Muscle layer of colon (tissue), 2 donors: ENCODE measurements around the gene HEYL.

Source experiments
- H3K27ac ChIP-seq: one replicate; pipeline ENCODE4 v1.7.0; 2013; ENCODE audit warnings: low read depth, mild to moderate bottlenecking, low read length, moderate library complexity
- H3K27me3 ChIP-seq, 2 donors: one replicate each; pipeline ENCODE4 v1.7.0; 2013; ENCODE audit warnings: low read length in 2 of 2, mild to moderate bottlenecking in 2 of 2; ENCODE audit not compliant: insufficient read depth in 2 of 2, control insufficient read depth in 1 of 2
- H3K36me3 ChIP-seq: one replicate; pipeline ENCODE4 v1.7.0; 2013; ENCODE audit warnings: mild to moderate bottlenecking, low read length; ENCODE audit not compliant: insufficient read depth
- H3K4me1 ChIP-seq: one replicate; pipeline ENCODE4 v1.7.0; 2013; ENCODE audit warnings: mild to moderate bottlenecking, low read length; ENCODE audit not compliant: insufficient read depth
- H3K4me3 ChIP-seq, 2 donors: one replicate each; pipeline ENCODE4 v1.7.0; 2013; ENCODE audit warnings: low read length in 2 of 2, low read depth in 1 of 2, mild to moderate bottlenecking in 1 of 2, moderate library complexity in 1 of 2
- H3K9ac ChIP-seq: one replicate; pipeline ENCODE4 v1.7.0; 2013; ENCODE audit warnings: low read length
- H3K9me3 ChIP-seq: one replicate; pipeline ENCODE4 v1.7.0; 2013; ENCODE audit warnings: mild to moderate bottlenecking, low read length
- donor health status: abdominal sarcoma.
- donor health status: Adenocarcinoma of cecum.

Gene HEYL

DNA sequence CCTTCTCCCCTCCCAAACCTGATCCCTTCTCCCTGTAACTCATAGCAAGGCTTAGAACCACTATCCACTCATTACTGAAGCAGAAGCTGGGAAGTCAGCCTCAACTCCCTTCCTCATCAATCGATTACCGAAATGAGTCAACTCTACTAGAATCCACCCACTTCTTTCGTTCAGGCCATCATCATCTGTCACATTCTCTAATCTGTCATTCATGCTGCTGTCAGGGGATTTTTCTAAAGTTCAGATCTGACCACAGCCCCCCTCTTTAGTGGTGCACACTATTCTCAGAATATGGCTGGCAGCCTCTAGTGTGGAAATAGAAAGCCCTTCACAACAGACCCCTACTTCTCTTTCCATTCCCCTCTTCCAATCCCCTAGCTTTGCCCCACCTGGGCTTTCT is 27.3 kb upstream of the HEYL start:
- H3K9me3 ChIP-seq: no peaks in the 10 kb centered on the region
- H3K4me3 ChIP-seq: no peak overlapping the region
- no peak overlapping the region for H3K9ac ChIP-seq
- H3K36me3 ChIP-seq: no peaks in the 10 kb centered on the region
- H3K4me1 ChIP-seq: peaks cover 6% of the 10 kb centered on the region
- H3K27me3 ChIP-seq: peaks cover 4 to 20% of the 10 kb centered on the region in 2 donors
- no peak overlapping the region for H3K27ac ChIP-seq

- Histone ChIP-seq H3K9me3 (no peaks in the 10 kb centered on the region), H3K4me1 (no peaks in the 10 kb centered on the region), H3K27ac (no peak overlapping the region), H3K9ac (no peak overlapping the region), H3K27me3 (no peaks in the 10 kb centered on the region), H3K36me3 (no peaks in the 10 kb centered on the region), H3K4me3 (no peak overlapping the region)
Observed at GRCh38 chr1:39663559-39663958, 24.1 kb upstream of the HEYL start.

GRCh38 chr1:39662861-39663260 is 23.4 kb upstream of the HEYL start:
- Histone ChIP-seq H3K4me3 (no peak overlapping the region), H3K4me1 (no peaks in the 10 kb centered on the region), H3K9ac (no peak overlapping the region), H3K36me3 (no peaks in the 10 kb centered on the region), H3K9me3 (no peaks in the 10 kb centered on the region), H3K27me3 (no peaks in the 10 kb centered on the region), H3K27ac (no peak overlapping the region)

GRCh38 chr1:39659538-39659937 is 20.1 kb upstream of the HEYL start:
- no peak overlapping the region for H3K4me3 ChIP-seq
- no peak overlapping the region for H3K27ac ChIP-seq
- H3K4me1 ChIP-seq: no peaks in the 10 kb centered on the region
- H3K36me3 ChIP-seq: no peaks in the 10 kb centered on the region
- H3K9ac ChIP-seq: no peak overlapping the region
- H3K9me3 ChIP-seq: no peaks in the 10 kb centered on the region
- H3K27me3 ChIP-seq: no peaks in the 10 kb centered on the region

DNA sequence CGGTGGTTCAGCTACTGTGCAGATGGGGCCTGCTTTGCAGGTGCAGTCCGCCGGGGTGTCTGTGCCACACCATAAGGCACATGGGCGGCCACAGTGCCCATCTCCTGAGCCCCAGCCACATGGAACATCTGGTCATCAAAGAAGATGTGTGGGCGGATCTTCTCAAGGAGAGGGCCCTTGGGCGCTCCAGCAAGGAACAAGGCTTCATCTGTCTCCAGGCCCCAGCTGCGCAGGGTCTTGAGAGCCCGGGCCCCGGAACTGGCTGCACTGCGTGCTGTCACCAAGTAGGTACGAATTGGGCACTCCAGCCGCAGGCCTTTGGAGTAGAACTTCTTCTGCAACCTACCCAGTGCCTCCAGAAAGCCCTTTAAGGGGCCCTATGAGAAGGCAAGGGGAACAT is 19.7 kb upstream of the HEYL start:
- Histone ChIP-seq H3K27ac (no peak overlapping the region), H3K4me3 (no peak overlapping the region), H3K9me3 (no peaks in the 10 kb centered on the region), H3K36me3 (no peaks in the 10 kb centered on the region), H3K9ac (no peak overlapping the region), H3K27me3 (no peaks in the 10 kb centered on the region), H3K4me1 (no peaks in the 10 kb centered on the region)

- no peaks in the 10 kb centered on the region for H3K9me3 ChIP-seq
- H3K27ac ChIP-seq: no peak overlapping the region
- no peaks in the 10 kb centered on the region for H3K27me3 ChIP-seq
- no peak overlapping the region for H3K4me3 ChIP-seq
- no peaks in the 10 kb centered on the region for H3K36me3 ChIP-seq
- H3K4me1 ChIP-seq: peaks cover 3% of the 10 kb centered on the region
- H3K9ac ChIP-seq: no peak overlapping the region
Observed at GRCh38 chr1:39657923-39658485, 18.6 kb upstream of the HEYL start.

DNA sequence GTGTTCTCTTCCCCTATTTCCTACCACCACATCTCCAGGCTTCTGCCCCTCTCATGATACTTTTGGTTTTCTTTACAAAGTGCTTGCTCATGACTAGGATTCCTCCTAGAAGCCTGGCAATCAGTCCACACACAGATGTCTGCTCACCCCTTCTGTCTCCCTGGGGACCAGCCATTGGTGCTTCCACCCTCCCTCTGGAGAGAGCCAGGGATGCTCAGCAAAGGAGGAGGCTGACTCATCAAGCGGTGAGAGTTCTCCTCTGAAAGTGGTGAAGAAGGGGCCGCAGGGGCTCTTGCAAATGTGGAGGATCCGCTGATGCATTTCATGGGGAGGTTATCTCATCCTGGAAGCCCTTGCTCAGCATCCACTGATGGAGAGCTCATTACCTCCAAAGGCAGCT is 18.0 kb upstream of the HEYL start:
- peaks cover 3% of the 10 kb centered on the region for H3K4me1 ChIP-seq
- no peak overlapping the region for H3K9ac ChIP-seq
- H3K4me3 ChIP-seq: no peak overlapping the region
- no peak overlapping the region for H3K27ac ChIP-seq
- H3K36me3 ChIP-seq: no peaks in the 10 kb centered on the region
- no peaks in the 10 kb centered on the region for H3K27me3 ChIP-seq
- no peaks in the 10 kb centered on the region for H3K9me3 ChIP-seq

DNA sequence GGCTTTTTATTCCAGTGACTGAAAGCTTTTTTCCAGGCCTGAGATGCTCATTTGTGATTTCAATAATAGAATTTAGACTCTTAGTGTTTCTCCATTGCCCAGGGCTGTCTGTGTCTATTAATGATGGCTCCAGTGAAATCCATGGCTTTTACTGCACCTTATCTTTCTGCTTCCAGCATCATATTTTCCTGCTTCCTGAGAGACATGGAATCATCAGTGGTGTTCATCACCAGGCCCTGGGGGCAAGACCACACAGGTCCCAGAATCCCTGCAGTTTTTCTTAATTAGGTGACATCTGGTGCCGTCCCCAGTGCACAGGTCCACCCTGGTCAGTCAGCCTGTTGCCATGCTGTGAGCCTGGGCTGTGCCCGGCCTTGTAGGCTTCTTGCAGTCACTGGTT is 16.9 kb upstream of the HEYL start:
- Histone ChIP-seq H3K9me3 (no peaks in the 10 kb centered on the region), H3K27ac (no peak overlapping the region), H3K4me3 (no peak overlapping the region), H3K4me1 (peaks cover 3% of the 10 kb centered on the region), H3K27me3 (no peaks in the 10 kb centered on the region), H3K36me3 (no peaks in the 10 kb centered on the region), H3K9ac (no peak overlapping the region)

GRCh38 chr1:39655578-39656268 is 16.3 kb upstream of the HEYL start:
- H3K27me3 ChIP-seq: no peaks in the 10 kb centered on the region
- H3K27ac ChIP-seq: no peak overlapping the region
- H3K9me3 ChIP-seq: no peaks in the 10 kb centered on the region
- H3K36me3 ChIP-seq: no peaks in the 10 kb centered on the region
- no peak overlapping the region for H3K4me3 ChIP-seq
- no peak overlapping the region for H3K9ac ChIP-seq
- peaks cover 3% of the 10 kb centered on the region for H3K4me1 ChIP-seq

- H3K27me3 ChIP-seq: no peaks in the 10 kb centered on the region
- no peaks in the 10 kb centered on the region for H3K36me3 ChIP-seq
- H3K4me3 ChIP-seq: no peak overlapping the region
- peaks cover 3% of the 10 kb centered on the region for H3K4me1 ChIP-seq
- H3K9me3 ChIP-seq: no peaks in the 10 kb centered on the region
- no peak overlapping the region for H3K27ac ChIP-seq
- no peak overlapping the region for H3K9ac ChIP-seq
Observed at GRCh38 chr1:39654291-39654690, 14.8 kb upstream of the HEYL start.

DNA sequence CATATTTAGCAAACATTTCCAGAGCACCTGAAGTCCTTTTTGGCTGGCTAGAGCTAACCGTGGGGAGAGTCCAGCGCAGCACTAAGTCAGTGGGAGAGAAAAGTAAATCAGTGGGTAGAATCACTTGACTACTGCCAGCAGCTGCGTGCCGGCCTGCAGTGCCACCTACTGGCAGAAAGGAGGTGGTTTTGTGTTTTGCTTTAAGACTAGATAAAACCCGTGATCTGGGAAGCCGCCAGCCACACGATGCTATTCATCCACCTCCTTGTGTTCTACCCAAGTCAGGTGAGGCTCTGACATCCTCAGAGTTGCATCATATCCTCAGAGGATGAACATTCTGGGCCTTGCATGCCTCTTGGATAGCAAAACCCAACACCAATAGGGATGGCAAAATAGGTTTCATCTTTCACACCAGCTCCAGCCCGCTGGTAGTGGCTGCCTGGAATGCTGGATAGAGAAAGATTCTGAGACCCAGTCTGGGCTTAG is 14.1 kb upstream of the HEYL start:
- no peak overlapping the region for H3K27ac ChIP-seq
- H3K4me1 ChIP-seq: peaks cover 3% of the 10 kb centered on the region
- H3K9me3 ChIP-seq: no peaks in the 10 kb centered on the region
- H3K9ac ChIP-seq: no peak overlapping the region
- no peaks in the 10 kb centered on the region for H3K27me3 ChIP-seq
- no peak overlapping the region for H3K4me3 ChIP-seq
- H3K36me3 ChIP-seq: no peaks in the 10 kb centered on the region

GRCh38 chr1:39652554-39652953 is 13.1 kb upstream of the HEYL start:
- no peaks in the 10 kb centered on the region for H3K27me3 ChIP-seq
- no peaks in the 10 kb centered on the region for H3K9me3 ChIP-seq
- peaks cover 3% of the 10 kb centered on the region for H3K4me1 ChIP-seq
- H3K9ac ChIP-seq: no peak overlapping the region
- no peak overlapping the region for H3K27ac ChIP-seq
- H3K4me3 ChIP-seq: no peak overlapping the region
- H3K36me3 ChIP-seq: no peaks in the 10 kb centered on the region
